DMS153 (cell line): Measurements from ENCODE around the gene CLEC4F.
"Not testable (repeated sequence)": the region's sequence is repeated elsewhere in the genome, so short reads cannot be mapped to it uniquely, and the experiment has no call there.

Experiments
- DNase-seq: peaks from one replicate; lab custom pipeline; 2025; lab: John Stamatoyannopoulos, UW

The CLEC4F gene

DNA sequence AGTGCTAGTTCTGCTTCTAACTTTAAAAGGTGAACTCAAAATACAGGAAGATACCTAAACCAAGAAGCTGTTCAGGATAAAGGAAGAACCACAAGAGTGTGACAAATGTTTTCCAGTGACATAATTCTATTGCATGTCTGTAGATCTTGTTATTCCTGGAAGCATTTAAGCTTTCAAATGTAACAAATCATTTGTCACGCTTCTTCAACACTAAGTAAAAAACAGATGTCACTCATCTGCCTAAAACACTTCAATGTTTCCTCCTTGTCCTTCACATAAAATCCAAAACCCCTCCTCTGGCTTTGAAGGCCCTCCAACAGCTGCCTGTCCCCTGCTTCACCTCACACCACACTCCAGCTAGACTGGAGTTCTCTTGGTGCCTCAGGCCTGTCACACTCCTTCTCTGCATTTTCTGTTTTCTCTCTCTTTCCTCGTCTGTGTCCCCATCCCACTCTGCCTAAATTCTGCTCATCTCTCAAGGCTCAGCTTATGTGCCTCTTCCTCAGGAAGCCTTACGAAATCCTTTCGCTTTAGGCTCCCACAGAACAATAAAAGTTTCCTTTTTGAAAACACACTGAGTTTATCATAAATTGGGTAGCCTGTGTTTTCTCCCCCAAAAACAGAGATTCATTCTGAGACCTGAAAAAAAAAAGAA lies 6.4 kb upstream of the CLEC4F start:
- DNase-seq: no peak

DNA sequence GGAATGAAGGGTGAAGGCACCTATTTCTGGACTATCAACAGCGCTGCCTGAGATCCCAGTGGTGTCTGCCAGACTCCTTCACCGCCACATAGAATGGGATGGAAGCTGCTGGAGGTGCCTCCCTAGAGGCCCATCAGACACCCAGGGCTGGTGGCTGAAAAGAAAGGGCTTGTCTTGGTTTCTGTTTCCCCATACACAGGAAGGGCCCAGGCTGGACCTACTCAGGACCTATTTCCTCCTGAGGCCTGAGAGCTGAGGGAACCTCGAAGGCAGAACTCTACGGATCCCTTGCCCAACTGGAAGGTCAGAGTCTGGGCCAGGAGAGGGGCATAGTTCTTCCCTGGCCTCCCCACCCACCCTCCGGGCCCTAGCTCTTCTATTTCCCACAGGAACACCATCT lies 2.9 kb upstream of the CLEC4F start:
- no peak for DNase-seq

DNA sequence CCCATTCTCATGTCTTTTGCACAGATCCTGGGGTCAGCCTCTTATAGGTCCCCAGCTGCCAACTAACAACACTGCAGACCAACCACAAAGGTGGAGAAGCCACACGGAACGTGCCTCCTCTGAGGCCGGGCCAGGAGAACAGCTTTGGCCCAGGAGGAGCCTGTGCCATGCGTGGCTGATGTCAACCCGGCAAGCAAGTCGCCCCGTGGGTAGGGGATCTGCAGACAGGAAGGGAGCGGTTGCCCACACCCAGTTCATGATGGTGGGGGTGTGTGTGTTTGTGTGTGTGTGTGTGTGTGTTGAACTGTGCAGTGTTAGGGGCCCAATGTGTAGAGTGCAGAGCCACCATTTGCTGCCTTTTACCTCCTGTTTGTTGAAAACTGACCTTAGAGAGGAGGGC lies 2.4 kb upstream of the CLEC4F start:
- DNase-seq: no peak

DNA sequence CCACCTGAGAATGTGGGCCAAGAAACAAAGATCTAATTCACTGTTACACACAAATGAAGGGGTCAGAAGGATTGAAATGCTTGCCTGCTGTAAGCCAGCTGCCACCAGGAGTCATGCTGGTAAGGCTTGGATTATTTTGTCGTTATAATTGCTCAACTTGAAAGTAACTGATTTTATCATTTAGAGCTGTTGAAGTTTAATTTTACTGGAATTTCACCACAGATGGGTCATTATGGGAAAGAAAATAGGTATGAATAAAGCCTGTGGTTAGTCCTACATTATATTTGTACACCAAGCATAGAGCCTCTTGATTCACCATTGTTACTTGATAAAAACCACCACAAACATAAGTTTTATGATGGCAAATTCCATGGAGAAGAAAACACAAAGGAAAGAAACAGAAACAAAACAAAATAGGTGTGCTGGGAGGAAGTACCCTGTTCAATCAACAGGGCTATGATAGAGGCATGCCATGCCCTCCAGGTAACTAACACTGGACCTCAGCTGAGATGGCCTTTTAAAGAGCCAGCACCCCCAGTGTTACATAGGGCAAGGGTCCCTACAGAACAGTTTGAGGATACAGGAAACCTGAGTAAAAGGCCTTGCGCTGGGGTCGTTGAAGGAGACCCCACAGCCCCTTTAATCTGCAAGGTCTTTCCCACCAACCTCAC lies 3.0 kb downstream of the CLEC4F start:
- DNase-seq: no peak

DNA sequence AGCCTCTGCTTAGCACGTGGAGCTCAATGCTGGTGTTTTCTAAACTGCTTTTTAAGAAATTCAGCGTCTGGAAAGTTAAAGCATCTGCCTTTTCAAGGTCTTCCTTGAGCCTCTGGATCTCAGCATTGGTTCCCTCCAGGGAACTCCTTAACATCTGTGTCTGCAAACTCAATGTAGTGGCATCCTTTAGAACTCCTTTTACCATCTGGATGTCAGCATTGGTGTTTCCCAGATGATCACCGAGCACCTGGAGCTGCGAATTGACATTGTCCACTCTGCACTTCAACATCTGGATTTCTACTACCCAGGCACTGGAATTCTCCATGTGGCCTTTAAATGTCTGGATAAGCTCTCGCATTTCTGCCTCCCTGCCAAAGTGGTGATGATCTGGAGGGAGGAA lies 3.7 kb downstream of the CLEC4F start:
- no peak for DNase-seq

DNA sequence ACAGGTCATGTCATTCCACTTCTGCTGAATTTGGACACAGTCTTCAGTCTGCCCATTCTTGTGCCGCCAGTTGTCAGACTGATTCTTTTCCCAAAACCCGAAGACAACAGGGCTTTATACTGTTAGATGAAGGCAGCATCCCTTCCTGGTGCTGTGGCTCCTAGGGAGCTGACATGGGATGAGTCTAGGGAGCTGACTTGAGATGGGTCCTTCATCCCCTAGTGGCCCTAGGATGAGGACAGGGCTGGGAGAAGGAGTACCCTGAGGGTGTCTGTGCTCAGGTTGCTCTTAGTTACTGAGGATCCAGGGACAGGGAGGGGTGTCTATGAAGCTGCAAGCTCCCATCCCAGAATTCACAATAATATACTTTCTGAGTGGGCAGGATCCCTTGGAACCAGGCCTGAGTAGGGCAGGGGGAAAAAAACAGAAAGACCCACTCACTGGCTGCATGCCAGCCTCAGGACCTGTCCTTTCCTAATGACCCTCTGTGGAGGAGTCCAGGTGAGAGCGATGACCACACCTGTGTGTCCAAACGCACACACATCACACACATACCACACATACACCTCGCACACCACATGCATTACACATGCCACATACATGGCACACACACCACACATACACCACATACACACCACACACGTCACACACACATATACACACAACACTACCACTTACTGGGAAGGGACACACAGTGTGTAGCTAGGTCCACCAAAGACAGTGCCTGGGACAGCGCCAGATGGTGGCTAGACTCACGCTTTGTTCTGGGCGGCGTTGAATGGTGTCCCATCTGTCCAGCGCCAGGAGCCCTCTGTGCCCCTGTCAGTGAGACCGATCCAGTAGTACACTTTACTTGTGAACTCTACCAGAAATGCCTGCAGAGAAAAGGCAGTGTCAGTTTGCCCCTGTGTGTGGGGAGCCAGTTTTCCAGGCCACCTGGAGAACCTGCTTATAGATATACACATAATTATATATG lies 11.1 kb downstream of the CLEC4F start:
- no peak for DNase-seq

DNA sequence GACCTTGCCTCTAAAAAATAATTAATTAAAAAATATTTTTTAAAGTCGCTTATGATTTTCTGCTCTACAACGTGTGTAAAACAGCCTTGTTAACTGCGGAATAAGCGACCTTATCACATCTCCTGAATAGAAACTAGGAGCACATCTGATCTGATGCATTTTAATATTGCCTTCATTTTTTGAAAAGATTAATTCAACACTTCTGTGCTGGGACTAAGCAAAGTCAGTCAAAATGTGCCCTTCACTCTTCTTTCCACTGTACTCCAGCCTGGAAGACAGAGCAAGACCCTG lies 12.6 kb downstream of the CLEC4F start:
- no peak for DNase-seq

DNA sequence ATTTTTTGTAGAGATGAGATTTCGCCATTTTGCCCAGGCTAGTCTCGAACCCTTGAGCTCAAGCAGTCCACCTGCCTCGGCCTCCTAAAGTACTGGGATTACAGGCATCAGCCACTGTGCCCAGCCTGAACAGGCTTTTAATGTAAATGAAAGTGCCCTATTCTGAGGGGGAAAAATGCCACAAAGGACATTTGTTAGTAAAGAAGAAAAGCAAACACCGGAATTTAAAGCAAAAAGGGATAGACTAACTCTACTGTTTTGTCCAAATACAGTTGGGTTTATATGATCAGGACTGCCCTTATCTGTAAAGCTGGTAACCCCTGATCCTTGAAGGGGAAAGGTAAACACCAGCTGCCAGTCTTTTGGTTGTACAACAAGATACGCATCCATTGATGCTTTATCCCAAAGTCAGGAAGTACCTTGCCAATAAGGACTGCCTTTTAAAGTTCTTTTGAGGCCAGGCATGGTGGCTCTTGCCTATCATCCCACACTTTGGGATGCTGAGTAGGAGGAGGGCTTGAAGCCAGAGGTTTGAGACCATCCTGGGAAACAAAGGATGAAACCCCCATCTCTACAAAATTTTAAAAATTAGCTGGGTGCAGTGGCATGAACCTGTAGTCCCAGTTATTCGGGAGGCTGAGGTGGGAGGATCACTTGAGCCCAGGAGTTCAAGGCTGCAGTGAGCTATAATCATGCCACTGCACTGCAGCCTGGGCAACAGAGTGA lies 13.1 kb downstream of the CLEC4F start:
- peak; percentile 31 for DNase-seq

DNA sequence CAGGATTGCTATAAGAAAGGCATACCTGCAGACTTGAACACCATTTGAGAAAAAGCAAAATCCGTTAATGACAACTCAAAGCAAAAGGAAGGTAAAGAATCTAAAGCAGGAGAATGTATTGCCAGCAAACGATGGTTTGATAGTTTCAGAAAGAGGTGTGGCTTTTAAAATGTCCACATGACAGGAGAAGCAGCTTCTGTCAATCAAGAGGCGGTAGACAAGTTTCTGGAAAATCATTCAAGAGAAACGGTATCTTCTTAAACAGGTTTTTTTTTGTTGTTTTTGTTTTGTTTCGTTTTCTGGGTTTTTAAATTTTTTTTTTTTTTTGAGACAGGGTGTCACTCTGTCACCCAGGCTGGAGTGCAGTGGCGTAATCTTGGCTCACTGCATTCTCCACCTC lies 13.8 kb downstream of the CLEC4F start:
- DNase-seq: no peak

DNA sequence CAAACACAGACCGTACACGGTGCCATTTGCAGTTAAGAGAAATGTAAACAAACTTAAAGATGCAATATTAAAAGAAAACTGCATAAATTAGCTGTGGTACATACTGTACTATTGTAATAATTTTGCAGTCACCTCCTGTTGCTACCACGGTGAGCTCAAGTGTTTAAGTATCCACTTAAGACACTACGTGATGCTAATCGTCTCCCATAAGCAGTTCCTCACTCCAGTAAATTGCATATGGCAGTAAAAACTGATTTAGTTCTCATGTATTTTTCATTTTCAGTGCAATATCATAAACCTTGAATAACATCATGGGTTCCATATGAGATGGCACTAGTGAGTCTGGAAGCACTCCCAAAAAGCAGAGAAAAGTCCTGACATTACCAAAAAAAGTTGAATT lies 14.4 kb downstream of the CLEC4F start:
- DNase-seq: no peak

DNA sequence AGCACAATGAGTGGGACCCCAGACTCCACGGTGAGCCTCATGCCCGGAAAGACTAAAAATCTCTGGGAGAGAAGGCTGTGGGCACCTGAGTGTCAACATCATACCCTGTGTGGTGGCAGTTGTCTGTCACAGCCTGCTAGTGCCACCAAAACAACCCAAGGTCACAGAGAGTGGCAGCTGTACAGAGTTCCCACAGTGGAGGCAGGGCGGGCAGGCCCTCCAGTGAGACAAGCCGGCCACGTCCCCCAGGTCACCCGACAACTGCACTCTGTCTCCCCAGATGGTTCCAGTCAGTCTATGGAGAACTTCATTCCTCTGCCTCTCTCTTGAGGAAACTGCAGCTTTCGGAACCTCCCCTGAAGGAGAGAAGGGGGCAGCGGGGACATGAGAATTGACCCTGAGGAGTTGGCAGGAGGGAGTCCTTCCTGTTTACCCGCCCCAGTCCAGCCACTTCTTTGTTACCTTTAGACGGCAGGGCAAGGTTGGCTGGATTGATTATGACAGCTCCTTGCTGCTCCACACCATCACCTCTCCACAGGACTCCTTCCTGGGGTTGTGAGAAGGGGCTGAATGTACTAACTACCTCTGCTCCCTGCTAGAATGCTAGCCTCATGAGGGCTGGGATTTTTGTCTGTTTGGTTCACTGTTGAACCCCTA lies 18.7 kb downstream of the CLEC4F start:
- DNase-seq: no peak

DNA sequence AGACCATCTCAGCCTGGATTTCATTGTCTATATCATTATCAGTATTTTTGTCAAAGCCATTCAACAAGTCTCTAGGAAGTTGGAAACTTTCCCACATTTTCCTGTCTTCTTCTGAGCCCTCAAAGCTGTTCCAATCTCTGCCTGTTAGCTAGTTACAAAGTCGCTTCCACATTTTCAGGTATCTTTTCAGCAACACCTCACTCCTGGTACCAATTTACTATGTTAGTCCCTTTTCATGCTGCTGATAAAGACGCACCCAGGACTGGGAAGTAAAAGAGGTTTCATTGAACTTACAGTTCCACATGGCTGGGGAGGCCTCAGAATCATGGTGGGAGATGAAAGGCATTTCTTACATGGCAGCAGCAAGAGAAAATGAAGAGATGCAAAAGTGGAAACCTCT lies 20.7 kb downstream of the CLEC4F start:
- DNase-seq: no peak

DNA sequence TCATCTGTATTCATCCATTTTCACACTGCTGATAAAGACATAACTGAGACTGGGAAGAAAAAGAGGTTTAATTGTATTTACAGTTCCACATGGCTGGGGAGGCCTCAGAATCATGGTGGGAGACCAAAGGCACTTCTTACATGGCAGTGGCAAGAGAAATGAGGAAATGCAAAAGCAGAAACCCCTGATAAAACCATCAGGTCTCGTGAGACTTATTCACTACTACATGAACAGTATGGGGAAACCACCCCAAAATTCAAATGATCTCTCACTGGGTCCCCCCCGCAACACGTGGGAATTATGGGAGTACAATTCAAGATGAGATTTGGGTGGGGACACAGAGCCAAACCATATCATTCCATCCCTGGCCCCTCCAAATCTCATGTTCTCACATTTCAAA lies 22.4 kb downstream of the CLEC4F start:
- not testable (repeated sequence) for DNase-seq

DNA sequence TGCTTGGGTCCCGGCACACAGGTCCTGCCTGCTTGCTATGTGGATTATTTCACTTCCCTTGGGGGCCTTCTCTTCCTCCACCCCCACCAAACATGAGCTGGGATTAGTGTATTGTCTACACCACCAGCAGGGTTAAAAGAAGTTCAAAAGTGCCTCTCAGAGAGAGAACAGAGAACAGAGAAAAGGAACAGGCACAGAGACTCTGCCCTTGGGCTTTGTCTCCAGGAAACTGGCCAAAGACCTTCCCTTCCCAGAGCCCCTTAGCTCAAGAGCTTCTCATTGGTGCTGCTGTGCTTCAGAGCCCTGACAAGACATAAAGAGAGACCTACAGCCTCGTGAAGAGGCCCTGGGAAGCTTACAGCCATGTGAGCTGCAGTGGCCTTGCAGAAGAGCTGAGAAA lies 22.9 kb downstream of the CLEC4F start:
- no peak for DNase-seq

DNA sequence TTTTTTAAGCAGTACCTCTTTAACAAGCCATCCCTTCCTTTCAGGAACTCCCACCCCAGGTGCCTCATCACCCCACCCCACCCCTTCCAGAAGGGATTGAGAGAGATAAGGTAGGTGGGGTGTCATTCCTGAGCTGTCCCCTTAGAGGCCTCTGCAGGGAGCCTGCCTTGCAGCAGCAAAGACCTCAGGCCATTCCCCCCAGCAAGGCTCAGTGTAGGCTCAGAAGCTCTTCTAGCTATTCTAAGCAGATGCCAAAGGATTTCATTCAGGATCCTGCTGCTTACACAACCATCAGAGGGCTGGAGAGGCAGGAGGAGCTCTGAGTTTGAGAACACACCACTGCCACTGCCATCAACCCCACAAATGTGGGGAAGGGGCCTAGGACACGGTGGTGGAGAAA lies 24.1 kb downstream of the CLEC4F start:
- DNase-seq: no peak

DNA sequence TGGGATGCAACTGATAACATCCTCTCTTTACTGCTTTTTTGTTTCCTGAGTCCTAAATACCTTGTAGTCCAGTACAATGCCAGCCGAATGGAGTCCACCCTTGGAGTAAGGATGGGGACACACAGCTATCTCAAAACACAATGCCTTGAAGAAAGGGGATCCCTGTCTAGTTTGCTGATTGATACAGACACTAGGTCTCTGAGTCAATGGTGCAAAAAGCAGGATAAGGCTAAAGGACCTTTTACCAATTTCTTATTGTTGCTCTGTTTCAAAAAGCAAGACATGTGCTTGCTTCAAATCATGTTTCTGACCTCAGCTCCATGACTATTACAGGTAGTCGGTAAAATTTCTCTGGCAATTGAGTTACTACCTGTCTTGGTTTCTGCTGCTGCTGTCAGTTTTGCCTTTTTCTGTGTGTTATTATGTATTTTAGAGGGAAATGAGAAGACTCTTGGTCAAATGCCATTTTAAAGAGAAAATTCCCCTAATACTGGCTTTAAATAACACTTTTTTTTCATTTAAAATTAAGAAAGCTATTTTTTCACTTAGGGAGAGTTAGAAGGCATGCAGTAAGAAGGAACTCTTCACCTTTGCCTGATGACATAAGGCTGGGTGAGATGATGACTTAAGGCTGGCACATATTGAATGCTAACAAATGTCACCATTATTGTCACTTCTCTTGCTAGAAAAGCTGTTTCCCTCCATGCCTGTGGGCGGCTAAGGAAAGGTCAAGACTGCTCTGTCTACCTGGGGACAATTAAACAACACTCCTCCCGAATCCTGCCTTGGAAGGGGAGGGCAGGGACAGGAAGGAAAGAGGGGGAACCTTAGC lies 25.0 kb downstream of the CLEC4F start:
- no peak for DNase-seq

DNA sequence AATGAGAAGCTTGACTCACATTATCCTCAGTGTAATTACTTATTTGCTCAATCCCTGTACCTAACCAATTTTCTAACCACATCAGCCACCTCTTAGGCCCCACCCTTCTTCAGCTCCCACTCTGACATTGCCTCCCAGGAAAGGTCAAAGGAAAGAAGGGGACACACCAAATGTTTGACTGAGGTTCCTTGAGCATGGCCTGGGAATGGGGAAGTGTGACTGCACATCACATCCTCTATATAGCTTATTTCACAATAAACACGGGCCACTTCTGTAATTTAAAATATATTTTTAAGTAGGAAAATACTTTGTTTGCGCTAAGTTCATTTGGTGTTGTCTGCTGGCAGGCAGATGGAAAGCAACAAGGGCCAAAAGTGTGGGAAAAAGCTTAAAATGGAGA lies 26.9 kb downstream of the CLEC4F start:
- DNase-seq: no peak

DNA sequence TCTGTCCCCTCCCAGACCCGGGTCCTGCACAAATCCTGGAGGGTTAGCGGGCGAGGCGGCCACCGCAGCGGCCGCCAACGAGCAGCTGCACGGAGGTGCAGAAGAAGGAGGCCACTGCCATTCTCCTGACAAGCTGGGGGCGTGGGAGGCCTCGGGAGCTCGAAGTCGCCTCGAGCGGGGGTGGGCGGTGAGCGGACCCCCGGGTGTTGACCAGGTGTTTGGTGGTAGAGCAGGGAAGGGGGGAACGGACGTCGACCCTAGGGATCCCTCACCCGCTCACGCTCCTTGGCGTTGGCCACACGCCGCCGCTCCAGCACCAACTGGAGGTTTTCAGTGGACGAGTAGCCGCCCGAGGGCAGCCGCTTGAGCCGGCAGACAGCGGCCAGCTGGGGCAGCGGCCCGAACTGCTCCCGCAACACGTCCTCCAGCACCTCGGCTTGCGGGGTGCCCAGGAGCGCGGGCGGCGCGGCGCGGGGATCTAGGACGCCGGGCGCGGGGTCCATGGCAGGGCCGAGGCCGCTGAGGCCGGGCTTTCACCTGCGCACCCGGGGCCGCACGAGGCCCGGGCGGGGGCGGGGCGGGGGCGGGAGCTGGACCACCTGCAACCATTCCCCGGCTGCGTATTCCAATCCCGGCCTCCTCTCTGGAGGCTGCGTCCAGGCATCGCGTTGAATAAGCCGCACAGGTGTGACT lies 30.1 kb downstream of the CLEC4F start, which contains the start of gene FIGLA:
Gene FIGLA (minus strand): TSS at position 508 of the 693 bp plus-strand sequence. CDS start 5 bp downstream, at position 503.
- DNase-seq: no peak

DNA sequence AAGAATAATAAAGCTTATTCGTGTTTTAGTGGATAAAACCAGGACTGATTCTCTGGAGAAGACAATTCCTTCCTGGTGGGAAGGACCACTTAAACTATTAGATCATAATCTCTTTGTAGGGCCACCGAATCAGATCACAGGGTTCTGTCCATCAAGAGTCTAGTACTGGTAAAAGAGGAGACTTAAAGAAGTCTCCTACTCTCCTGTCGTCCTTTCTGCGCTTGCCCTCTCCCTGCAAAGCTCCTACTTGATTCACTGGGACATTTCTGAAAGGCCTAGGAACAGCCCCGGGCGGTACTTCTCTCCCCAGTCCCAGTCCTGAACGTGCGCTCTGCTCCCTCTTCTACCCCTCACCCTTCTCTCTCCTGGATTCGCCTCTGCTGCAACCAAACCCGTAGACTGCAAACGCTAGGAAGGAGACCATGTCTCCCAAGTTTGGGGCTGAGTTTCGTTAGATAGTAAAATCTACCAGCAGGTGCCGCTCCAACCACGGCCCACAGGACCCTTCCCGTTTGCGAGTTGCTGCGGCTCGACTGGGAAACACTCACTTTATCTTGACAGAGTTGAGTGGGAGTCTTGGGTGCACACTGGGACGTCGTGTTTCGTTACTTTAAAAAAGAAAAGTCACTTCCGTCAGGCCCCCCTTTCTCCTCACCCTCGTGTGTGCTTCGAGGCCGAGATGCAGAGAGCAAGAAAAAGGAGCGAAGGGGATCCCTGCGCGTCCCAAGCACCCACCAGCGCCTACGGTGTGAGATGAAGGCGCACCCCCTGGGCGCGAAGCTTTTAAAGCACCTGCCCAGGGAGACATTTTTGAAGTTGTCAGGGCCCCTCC lies 30.9 kb downstream of the CLEC4F start:
- DNase-seq: peak; percentile 20
